ENCODE measurements around the gene TEAD3.
"Not testable (repeated sequence)": the region's sequence is repeated elsewhere in the genome, so short reads cannot be mapped to it uniquely, and the experiment has no call there.

The TEAD3 gene

DNA sequence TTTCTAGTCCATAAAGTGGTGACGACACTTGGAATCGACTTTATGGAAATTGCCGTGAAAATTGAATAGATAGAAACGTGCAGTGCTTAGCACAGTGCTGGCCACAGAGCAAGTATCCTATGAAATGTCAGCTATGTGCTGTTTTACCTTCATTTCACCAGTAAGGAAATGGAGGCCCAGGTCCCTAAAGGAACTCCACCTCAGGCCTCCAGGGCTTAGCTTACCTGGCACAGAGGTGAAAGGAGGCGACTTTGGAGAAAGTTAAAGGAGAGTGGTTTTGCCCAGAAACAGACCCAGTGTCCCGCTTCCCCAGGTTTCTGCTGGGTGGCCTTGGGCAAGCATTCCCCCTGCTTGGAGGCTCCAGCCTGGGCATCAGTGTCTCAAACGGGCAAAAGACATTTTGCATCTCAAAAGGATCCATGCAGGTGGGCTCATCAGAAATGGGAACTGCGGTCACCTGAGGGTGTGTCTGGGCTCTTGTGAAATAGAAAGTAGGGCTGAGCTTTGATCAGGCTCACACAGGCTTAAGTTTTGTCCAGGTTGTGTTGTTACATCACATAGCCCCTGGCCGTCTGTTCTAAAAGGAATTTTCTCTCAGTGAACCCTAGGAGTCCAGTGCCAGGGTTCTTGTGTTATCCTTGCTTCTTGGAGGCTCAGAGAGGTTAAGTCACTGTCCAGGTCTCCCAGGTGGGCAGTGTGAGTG lies 22.6 kb upstream of the TEAD3 start:
- DNase-seq (ENCODE audit: low read depth in 1 of 2, low spot score in 1 of 2): no peak
- H3K27me3 ChIP-seq (ENCODE audit: insufficient read depth, poor library complexity, severe bottlenecking): no peaks in the 10 kb centered on the region
- TF ChIP-seq SPI1 (IDR thresholded peaks at IDR 0.05; ENCODE audit: borderline replicate concordance, low read depth): no peak
- no peak for TF ChIP-seq POLR2AphosphoS5 (IDR thresholded peaks at IDR 0.05; ENCODE audit: low read depth)
- no peak for TF ChIP-seq GABPA (IDR thresholded peaks at IDR 0.05; ENCODE audit: low read depth)
- TF ChIP-seq, protein P1, sequence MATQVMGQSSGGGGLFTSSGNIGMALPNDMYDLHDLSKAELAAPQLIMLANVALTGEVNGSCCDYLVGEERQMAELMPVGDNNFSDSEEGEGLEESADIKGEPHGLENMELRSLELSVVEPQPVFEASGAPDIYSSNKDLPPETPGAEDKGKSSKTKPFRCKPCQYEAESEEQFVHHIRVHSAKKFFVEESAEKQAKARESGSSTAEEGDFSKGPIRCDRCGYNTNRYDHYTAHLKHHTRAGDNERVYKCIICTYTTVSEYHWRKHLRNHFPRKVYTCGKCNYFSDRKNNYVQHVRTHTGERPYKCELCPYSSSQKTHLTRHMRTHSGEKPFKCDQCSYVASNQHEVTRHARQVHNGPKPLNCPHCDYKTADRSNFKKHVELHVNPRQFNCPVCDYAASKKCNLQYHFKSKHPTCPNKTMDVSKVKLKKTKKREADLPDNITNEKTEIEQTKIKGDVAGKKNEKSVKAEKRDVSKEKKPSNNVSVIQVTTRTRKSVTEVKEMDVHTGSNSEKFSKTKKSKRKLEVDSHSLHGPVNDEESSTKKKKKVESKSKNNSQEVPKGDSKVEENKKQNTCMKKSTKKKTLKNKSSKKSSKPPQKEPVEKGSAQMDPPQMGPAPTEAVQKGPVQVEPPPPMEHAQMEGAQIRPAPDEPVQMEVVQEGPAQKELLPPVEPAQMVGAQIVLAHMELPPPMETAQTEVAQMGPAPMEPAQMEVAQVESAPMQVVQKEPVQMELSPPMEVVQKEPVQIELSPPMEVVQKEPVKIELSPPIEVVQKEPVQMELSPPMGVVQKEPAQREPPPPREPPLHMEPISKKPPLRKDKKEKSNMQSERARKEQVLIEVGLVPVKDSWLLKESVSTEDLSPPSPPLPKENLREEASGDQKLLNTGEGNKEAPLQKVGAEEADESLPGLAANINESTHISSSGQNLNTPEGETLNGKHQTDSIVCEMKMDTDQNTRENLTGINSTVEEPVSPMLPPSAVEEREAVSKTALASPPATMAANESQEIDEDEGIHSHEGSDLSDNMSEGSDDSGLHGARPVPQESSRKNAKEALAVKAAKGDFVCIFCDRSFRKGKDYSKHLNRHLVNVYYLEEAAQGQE (IDR thresholded peaks at IDR 0.05; ENCODE audit: insufficient replicate concordance, low read depth): no peak
- TF ChIP-seq, protein P2, sequence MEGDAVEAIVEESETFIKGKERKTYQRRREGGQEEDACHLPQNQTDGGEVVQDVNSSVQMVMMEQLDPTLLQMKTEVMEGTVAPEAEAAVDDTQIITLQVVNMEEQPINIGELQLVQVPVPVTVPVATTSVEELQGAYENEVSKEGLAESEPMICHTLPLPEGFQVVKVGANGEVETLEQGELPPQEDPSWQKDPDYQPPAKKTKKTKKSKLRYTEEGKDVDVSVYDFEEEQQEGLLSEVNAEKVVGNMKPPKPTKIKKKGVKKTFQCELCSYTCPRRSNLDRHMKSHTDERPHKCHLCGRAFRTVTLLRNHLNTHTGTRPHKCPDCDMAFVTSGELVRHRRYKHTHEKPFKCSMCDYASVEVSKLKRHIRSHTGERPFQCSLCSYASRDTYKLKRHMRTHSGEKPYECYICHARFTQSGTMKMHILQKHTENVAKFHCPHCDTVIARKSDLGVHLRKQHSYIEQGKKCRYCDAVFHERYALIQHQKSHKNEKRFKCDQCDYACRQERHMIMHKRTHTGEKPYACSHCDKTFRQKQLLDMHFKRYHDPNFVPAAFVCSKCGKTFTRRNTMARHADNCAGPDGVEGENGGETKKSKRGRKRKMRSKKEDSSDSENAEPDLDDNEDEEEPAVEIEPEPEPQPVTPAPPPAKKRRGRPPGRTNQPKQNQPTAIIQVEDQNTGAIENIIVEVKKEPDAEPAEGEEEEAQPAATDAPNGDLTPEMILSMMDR (IDR thresholded peaks at IDR 0.05; ENCODE audit: insufficient read depth, low read length): no peak
- H3K27ac ChIP-seq (replicated peaks): no peak overlapping the region
- no peak overlapping the region for H3K4me3 ChIP-seq (replicated peaks; ENCODE audit: insufficient read depth, low read length)

DNA sequence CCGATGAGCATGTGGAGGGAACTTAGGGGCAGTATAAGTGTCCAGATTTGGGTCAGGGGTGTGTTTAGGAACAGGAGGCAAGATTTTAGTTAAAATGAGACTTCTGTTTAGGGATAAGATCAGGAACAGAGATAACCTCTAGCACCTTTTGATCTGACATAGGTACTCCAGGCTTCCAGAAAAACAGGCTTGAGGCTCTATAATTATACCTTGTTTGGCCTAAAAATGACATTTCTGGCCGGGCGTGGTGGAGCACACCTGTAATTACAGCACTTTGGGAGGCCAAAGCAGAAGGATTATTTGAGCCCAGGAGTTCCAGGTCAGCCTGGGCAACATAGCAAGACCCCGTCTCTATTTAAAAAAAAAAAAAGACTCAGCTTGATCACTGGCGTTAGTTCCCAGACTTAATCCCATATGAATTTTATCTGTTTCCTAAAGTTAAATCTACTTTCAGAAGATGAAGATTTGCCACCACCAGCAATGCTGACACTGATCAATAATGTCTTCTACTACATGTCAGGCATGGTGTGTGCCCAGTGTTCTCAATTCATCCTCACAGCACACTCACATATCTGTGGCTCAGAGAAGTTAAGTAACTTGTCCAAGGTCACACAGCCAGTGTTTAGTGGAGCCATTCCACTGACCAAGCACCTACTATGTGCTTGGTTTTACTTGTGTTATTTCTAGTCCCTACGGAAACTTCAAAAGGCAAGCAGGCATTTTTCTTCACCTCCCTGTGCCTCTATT lies 21.9 kb upstream of the TEAD3 start:
- no peaks in the 10 kb centered on the region for H3K27me3 ChIP-seq (ENCODE audit: insufficient read depth, poor library complexity, severe bottlenecking)
- H3K27ac ChIP-seq (replicated peaks): no peak overlapping the region
- DNase-seq (ENCODE audit: low read depth in 1 of 2, low spot score in 1 of 2): no peak
- no peak for TF ChIP-seq POLR2AphosphoS5 (IDR thresholded peaks at IDR 0.05; ENCODE audit: low read depth)
- TF ChIP-seq, protein P2 (IDR thresholded peaks at IDR 0.05; ENCODE audit: insufficient read depth, low read length): no peak
- TF ChIP-seq, protein P1 (IDR thresholded peaks at IDR 0.05; ENCODE audit: insufficient replicate concordance, low read depth): no peak
- TF ChIP-seq GABPA (IDR thresholded peaks at IDR 0.05; ENCODE audit: low read depth): no peak
- TF ChIP-seq SPI1 (IDR thresholded peaks at IDR 0.05; ENCODE audit: borderline replicate concordance, low read depth): no peak
- no peak overlapping the region for H3K4me3 ChIP-seq (replicated peaks; ENCODE audit: insufficient read depth, low read length)

DNA sequence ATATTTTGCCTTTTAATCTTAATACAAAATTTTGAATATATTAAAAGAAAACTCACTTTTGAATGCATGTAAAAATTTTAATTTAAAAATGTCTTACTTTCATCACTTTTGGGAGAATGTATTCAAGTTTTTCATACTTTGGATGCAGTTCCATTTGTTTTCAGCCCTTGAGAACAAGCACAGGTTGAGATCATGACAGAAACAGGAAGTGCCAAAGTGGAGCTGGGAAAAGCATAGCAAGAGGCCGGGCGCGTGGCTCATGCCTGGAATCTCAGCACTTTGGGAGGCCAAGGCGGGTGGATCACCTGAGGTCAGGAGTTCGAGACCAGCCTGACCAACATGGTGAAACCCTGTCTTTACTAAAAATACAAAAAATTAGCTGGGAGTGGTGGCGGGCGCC lies 21.1 kb upstream of the TEAD3 start:
- H3K27me3 ChIP-seq (ENCODE audit: insufficient read depth, poor library complexity, severe bottlenecking); H3K27ac ChIP-seq (replicated peaks); H3K4me3 ChIP-seq (replicated peaks; ENCODE audit: insufficient read depth, low read length): not testable (repeated sequence)
- peak in 1 of 2 experiments; percentile 18 for DNase-seq (ENCODE audit: low read depth in 1 of 2, low spot score in 1 of 2)
- peak; percentile 90 for TF ChIP-seq SPI1 (IDR thresholded peaks at IDR 0.05; ENCODE audit: borderline replicate concordance, low read depth)

DNA sequence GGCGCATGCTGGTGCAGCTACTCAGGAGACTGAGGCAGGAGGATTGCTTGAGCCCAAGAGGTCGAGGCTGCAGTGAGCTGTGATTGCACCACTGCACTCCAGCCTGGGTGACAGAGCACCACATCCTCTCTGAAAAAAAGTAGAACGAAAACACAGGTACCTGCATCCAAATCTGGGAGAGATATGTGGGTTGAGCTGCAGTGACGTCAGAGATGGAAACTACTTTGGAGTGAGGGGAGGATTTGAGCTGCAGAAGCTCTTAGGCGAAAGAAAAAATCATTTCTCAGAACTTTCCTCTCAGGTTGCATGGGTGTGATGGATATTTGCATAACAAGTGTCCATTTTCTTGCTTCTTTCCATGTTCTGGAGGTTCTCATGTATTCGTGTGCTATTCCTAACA lies 19.8 kb upstream of the TEAD3 start:
- H3K27ac ChIP-seq (replicated peaks): no peak overlapping the region
- DNase-seq (ENCODE audit: low read depth in 1 of 2, low spot score in 1 of 2): no peak
- TF ChIP-seq SPI1 (IDR thresholded peaks at IDR 0.05; ENCODE audit: borderline replicate concordance, low read depth) (no peak), GABPA (IDR thresholded peaks at IDR 0.05; ENCODE audit: low read depth) (no peak), POLR2AphosphoS5 (IDR thresholded peaks at IDR 0.05; ENCODE audit: low read depth) (no peak)
- TF ChIP-seq, protein P2 (IDR thresholded peaks at IDR 0.05; ENCODE audit: insufficient read depth, low read length): no peak
- TF ChIP-seq, protein P1 (IDR thresholded peaks at IDR 0.05; ENCODE audit: insufficient replicate concordance, low read depth): no peak

DNA sequence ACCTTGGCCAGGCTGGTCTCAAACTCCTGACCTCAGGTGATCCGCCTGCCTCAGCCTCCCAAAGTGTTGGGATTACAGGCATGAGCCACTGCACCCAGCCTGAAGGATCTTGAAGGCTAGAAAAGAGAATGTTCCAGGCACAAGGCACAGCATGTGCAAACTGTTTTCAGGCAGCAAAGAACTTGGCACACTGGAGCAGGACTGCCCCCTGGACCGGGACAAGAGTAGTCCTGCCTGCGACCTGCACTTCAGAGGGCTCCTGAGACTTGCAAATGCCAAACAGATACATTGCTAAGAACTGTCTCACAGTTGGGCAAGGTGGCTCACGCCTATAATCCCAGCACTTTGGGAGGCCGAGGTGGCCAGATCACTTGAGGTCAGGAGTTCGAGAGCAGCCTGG lies 19.1 kb upstream of the TEAD3 start:
- H3K4me3 ChIP-seq (replicated peaks; ENCODE audit: insufficient read depth, low read length); H3K27ac ChIP-seq (replicated peaks); H3K27me3 ChIP-seq (ENCODE audit: insufficient read depth, poor library complexity, severe bottlenecking); DNase-seq (ENCODE audit: low read depth in 1 of 2, low spot score in 1 of 2): not testable (repeated sequence)

More for the DNA sequence above, 19.8 kb upstream of the TEAD3 start:
- H3K27me3 ChIP-seq (ENCODE audit: insufficient read depth, poor library complexity, severe bottlenecking): no peaks in the 10 kb centered on the region
- no peak overlapping the region for H3K4me3 ChIP-seq (replicated peaks; ENCODE audit: insufficient read depth, low read length)

Data from HL-60 (cell line).